HUES48 (cell line): ENCODE results near the gene TMEM214.

ENCODE experiments used
- H3K27ac ChIP-seq: one replicate; pipeline ENCODE4 v1.7.0; 2013; ENCODE audit warnings: low read depth, low read length, inconsistent platforms
- H3K27me3 ChIP-seq: 2 replicates; pipeline ENCODE4 v1.6.1; 2013; ENCODE audit warnings: mild to moderate bottlenecking, low read length; ENCODE audit not compliant: control insufficient read depth, insufficient read depth
- H3K36me3 ChIP-seq: 2 replicates; pipeline ENCODE4 v1.6.1; 2013; ENCODE audit warnings: low read length; ENCODE audit not compliant: control insufficient read depth, insufficient read depth
- H3K4me1 ChIP-seq: 2 replicates; pipeline ENCODE4 v1.6.1; 2013; ENCODE audit warnings: mild to moderate bottlenecking, low read length; ENCODE audit not compliant: control insufficient read depth, insufficient read depth
- H3K4me3 ChIP-seq: 2 replicates; pipeline ENCODE4 v1.5.1; 2013; ENCODE audit warnings: mild to moderate bottlenecking, low read depth, low read length
- H3K9ac ChIP-seq: 2 replicates; pipeline ENCODE4 v1.6.1; 2013; ENCODE audit warnings: mild to moderate bottlenecking, low read depth, low read length, moderate library complexity
- H3K9me3 ChIP-seq: 2 replicates; pipeline ENCODE4 v1.6.1; 2013; ENCODE audit warnings: low read length; ENCODE audit not compliant: control insufficient read depth, insufficient read depth

Gene TMEM214

GRCh38 chr2:27041752-27042151, 9.0 kb downstream of the TMEM214 start:
- peaks cover 63% of the 10 kb centered on the region for H3K36me3 ChIP-seq
- no peaks in the 10 kb centered on the region for H3K4me1 ChIP-seq
- H3K4me3 ChIP-seq, result no peak overlapping the region
- no peaks in the 10 kb centered on the region for H3K9me3 ChIP-seq
- no peak overlapping the region for H3K9ac ChIP-seq
- H3K27me3 ChIP-seq, result no peaks in the 10 kb centered on the region
- H3K27ac ChIP-seq, result no peak overlapping the region

- Histone ChIP-seq H3K27me3 (no peaks in the 10 kb centered on the region), H3K27ac (no peak overlapping the region)
Observed at GRCh38 chr2:27042159-27042661, 9.4 kb downstream of the TMEM214 start.

GRCh38 chr2:27042985-27043634, 10.3 kb downstream of the TMEM214 start:
- H3K4me3 ChIP-seq, result no peak overlapping the region
- H3K9ac ChIP-seq, result no peak overlapping the region
- no peaks in the 10 kb centered on the region for H3K9me3 ChIP-seq
- H3K36me3 ChIP-seq, result peaks cover 50% of the 10 kb centered on the region
- H3K27ac ChIP-seq, result no peak overlapping the region
- no peaks in the 10 kb centered on the region for H3K4me1 ChIP-seq
- H3K27me3 ChIP-seq, result no peaks in the 10 kb centered on the region

More at GRCh38 chr2:27042159-27042661, 9.4 kb downstream of the TMEM214 start:
- Histone ChIP-seq H3K9ac (no peak overlapping the region), H3K36me3 (peaks cover 59% of the 10 kb centered on the region), H3K9me3 (no peaks in the 10 kb centered on the region), H3K4me3 (no peak overlapping the region), H3K4me1 (no peaks in the 10 kb centered on the region)

GRCh38 chr2:27049422-27050280, 16.9 kb downstream of the TMEM214 start:
- H3K27ac ChIP-seq, result peak overlapping the region; percentile 79

GRCh38 chr2:27050281-27050995, 17.7 kb downstream of the TMEM214 start:
- Histone ChIP-seq H3K4me3 (peak overlapping the region; percentile 82), H3K27ac (peak overlapping the region; percentile 80), H3K9ac (peak overlapping the region; percentile 58), H3K27me3 (no peaks in the 10 kb centered on the region), H3K36me3 (peaks cover 24% of the 10 kb centered on the region), H3K9me3 (no peaks in the 10 kb centered on the region), H3K4me1 (peaks cover 4% of the 10 kb centered on the region; the same call in 1 of the 2 replicates)

More at GRCh38 chr2:27049422-27050280, 16.9 kb downstream of the TMEM214 start:
- Histone ChIP-seq H3K9ac (peak overlapping the region; percentile 58), H3K36me3 (peaks cover 16% of the 10 kb centered on the region), H3K27me3 (no peaks in the 10 kb centered on the region), H3K4me3 (peak overlapping the region; percentile 82), H3K4me1 (peaks cover 4% of the 10 kb centered on the region; the same call in 1 of the 2 replicates), H3K9me3 (no peaks in the 10 kb centered on the region)

GRCh38 chr2:27050996-27051901, 18.5 kb downstream of the TMEM214 start, which contains the start of gene AGBL5:
Gene AGBL5, plus strand, starts transcription at chr2:27051668. Its CDS starts 1,291 bp downstream, at chr2:27052959.
- peaks cover 32% of the 10 kb centered on the region for H3K36me3 ChIP-seq
- no peaks in the 10 kb centered on the region for H3K27me3 ChIP-seq
- H3K9ac ChIP-seq, result peak within 1 kb of the TSS; percentile 66
- H3K9me3 ChIP-seq, result no peaks in the 10 kb centered on the region
- peak within 1 kb of the TSS; percentile 82 for H3K4me3 ChIP-seq
- H3K27ac ChIP-seq, result peak within 1 kb of the TSS; percentile 80
- peaks cover 4% of the 10 kb centered on the region; the same call in 1 of the 2 replicates for H3K4me1 ChIP-seq

- Histone ChIP-seq H3K36me3 (peaks cover 39% of the 10 kb centered on the region), H3K4me1 (peaks cover 4% of the 10 kb centered on the region; the same call in 1 of the 2 replicates), H3K4me3 (peak overlapping the region; percentile 82), H3K27me3 (no peaks in the 10 kb centered on the region), H3K27ac (peak overlapping the region; percentile 33), H3K9ac (peak overlapping the region; percentile 45; the same call in 1 of the 2 replicates), H3K9me3 (no peaks in the 10 kb centered on the region)
Observed at GRCh38 chr2:27051902-27052645, 19.3 kb downstream of the TMEM214 start.

- no peaks in the 10 kb centered on the region for H3K27me3 ChIP-seq
- peaks cover 4% of the 10 kb centered on the region; the same call in 1 of the 2 replicates for H3K4me1 ChIP-seq
- peaks cover 48% of the 10 kb centered on the region for H3K36me3 ChIP-seq
- H3K4me3 ChIP-seq, result no peak overlapping the region
- H3K9me3 ChIP-seq, result no peaks in the 10 kb centered on the region
- no peak overlapping the region for H3K27ac ChIP-seq
- no peak overlapping the region for H3K9ac ChIP-seq
Observed at GRCh38 chr2:27053321-27053720, 20.6 kb downstream of the TMEM214 start.

GRCh38 chr2:27053776-27054175, 21.0 kb downstream of the TMEM214 start:
- Histone ChIP-seq H3K27ac (no peak overlapping the region), H3K27me3 (no peaks in the 10 kb centered on the region), H3K9me3 (no peaks in the 10 kb centered on the region), H3K36me3 (peaks cover 53% of the 10 kb centered on the region), H3K4me1 (peaks cover 4% of the 10 kb centered on the region; the same call in 1 of the 2 replicates), H3K4me3 (no peak overlapping the region), H3K9ac (no peak overlapping the region)
